CD4-positive, alpha-beta T cell treated with Interleukin-2 at 100 ng/mL for 4 hours (primary cell): ENCODE data around the gene RASGRF2.

Experiments
- DNase-seq: peaks from one replicate; pipeline ENCODE4 v3.0.0-alpha.2; 2020; ENCODE audit warnings: low spot score

The RASGRF2 gene, protein sequence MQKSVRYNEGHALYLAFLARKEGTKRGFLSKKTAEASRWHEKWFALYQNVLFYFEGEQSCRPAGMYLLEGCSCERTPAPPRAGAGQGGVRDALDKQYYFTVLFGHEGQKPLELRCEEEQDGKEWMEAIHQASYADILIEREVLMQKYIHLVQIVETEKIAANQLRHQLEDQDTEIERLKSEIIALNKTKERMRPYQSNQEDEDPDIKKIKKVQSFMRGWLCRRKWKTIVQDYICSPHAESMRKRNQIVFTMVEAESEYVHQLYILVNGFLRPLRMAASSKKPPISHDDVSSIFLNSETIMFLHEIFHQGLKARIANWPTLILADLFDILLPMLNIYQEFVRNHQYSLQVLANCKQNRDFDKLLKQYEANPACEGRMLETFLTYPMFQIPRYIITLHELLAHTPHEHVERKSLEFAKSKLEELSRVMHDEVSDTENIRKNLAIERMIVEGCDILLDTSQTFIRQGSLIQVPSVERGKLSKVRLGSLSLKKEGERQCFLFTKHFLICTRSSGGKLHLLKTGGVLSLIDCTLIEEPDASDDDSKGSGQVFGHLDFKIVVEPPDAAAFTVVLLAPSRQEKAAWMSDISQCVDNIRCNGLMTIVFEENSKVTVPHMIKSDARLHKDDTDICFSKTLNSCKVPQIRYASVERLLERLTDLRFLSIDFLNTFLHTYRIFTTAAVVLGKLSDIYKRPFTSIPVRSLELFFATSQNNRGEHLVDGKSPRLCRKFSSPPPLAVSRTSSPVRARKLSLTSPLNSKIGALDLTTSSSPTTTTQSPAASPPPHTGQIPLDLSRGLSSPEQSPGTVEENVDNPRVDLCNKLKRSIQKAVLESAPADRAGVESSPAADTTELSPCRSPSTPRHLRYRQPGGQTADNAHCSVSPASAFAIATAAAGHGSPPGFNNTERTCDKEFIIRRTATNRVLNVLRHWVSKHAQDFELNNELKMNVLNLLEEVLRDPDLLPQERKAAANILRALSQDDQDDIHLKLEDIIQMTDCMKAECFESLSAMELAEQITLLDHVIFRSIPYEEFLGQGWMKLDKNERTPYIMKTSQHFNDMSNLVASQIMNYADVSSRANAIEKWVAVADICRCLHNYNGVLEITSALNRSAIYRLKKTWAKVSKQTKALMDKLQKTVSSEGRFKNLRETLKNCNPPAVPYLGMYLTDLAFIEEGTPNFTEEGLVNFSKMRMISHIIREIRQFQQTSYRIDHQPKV (N-terminal part only)

DNA sequence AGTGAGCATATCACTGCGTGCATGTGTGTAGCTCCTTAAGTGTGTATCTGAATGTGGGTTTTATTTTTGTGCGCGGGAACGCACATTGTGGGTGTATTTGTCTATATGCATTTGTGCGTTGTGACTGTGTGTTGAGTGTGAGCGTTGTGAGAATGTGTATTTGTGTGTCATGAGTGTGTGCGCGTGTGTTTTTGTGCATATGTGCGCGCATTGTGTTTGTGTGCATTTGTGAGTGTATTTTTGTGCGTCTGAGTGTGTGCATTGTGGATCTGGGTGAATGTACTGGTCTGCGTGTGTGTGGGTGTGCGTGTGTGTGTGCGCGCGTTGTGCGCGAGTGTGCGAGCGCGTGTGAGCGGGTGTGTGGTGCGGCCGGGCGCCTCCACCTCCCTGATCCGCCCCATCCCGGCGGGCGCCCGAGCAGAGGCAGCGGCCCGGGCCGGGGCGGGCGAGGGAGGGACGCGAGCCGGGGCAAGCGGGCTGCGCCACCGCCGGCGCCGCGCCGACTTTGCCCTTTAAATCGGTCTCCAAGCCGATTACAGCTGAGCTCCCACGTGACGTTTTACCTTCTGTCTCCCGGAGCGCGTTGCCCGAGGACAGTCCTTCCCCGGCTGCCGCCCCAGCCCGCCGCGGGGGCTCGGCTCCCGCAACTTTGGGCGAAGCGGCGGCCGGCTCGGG is at the start of gene RASGRF2:
RASGRF2 (plus strand) TSS at position 596 of the 675 bp plus-strand sequence. CDS start 376 bp downstream, outside the sequence.
- DNase-seq = peak; percentile 55

DNA sequence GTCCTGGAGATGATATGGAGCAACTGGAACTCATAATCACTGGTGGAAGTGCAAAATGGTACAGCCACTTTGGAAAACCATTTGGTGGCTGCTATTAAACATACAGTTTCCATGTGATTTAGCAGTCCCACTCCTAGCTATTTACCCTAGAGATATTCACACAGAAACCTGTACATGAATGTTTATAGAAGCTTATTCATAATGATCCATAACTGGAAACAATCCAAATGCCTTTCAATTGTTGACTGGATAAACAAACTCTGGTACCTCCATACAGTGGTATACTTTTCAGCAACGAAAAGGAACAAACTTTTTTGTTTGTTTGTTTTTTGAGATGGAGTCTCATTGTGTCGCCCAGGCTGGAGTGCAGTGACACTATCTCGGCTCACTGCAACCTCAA is 47.7 kb upstream of the RASGRF2 start:
- no peak for DNase-seq

DNA sequence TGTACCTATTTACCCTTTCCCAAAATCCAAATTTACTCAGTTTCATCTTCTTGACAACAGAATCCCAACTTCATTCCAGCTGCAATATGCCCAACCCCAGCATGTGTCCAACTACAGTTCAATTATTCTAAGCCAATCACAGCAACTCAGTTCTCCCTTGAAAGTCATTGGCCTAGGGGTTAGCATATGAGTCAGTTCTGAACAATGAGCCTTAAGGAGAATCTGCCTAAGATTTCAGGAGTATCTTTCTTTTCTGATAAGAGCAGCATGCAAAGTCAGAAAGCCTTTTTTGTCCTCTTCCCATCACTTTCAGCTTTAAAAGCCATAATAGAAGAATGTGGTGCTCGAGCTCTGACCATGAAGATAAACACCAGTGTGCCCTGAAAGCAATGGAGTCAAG is 44.4 kb upstream of the RASGRF2 start:
- DNase-seq = no peak

DNA sequence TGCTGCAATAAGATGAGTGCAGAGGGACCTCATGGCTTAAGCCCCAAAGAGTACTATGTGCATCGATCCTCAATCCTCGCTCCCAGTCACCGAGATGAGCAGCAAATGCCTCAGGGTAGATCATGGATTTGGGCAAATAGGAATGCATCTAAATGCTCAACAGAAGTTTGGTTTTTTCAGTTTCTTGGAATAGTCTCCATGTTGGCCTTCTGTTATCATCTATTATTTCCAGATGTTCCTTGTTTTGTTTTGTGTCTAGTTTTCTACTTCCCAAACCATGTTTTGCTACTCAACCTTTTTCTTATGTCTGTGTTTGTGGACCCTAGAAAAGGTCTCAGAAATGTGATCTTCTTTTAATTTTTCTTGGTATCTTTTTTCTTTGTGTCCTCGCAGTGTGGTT is 43.5 kb upstream of the RASGRF2 start:
- no peak for DNase-seq

DNA sequence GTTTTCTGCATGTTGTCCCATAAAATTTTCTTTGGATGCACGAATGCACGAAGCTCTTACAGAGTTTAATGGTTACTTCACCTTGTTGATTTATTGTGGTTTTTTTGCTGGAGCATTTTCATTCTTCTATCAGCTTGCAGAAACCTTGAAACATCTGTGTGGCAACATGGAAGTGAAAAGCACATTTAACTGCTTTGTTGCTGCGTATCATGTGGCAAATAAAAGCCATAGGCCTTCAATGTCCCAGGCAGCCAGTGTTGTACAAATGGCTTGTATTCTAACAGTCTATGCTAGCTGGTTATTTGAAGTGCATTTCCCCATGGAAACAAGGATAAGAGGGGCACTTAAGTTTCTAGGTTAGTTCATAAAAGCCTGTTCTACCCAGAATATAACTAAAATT is 42.5 kb upstream of the RASGRF2 start:
- no peak for DNase-seq

DNA sequence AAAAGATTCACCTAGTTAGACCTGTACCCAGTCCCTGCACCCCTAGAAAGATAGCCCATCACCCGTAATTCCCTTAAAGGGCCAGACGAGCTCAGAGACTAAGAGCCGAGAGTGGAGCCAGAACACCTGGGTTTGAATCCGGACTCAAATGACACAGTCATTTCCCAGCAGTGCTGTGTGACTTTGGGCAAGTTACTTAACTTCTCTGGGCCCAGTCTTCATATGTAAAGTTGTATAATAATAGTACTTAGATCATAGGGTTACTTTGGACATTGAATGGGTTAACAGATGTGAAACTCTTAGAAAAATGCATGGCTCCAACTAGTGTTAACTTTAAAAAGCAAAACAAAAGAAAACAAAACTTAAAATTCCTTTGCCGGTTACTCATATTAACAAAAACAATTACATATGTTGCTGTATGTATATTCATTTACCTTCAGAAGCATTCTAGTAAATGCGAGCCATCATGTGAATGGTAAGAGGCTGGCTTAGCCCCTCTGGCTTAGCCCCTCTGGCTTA is 40.4 kb upstream of the RASGRF2 start:
- no peak for DNase-seq

DNA sequence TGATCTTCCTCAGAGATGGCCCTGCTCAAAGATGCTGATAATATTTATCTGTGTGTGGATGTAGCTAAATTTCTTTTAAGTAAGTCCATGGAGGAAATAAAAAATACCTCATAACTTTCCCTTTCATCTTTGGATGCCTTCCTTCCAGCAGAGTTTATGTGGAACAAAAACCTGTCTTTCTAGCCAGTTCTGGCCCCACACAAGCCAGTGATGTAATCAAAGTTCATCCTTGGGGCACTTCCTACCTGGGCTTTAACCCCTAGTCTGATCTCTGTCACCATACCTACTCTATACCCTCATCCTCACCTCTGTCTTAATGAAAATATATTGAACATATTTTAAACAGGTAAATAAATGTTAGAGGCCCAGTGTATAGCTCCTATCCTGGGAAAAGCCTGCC is 39.8 kb upstream of the RASGRF2 start:
- no peak for DNase-seq

DNA sequence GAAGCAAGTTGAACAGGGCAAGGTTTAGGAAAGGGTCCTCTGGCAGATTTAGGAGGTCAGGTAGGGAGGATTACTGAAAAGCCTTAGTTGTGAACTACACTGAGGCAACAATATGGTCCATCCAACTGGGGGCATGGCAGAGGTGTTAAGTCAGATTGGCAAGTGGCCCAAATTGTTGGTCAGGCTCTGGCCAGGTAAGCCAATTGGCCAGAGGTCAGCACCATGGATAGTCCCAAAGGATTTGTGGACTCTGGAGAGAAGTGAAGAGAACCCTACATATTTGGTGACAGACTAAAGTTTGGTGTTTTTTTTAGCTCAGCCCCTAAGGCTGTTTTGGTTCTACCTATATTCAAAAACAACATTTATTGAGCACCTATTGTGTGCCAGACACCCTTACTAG is 39.1 kb upstream of the RASGRF2 start:
- DNase-seq = no peak

DNA sequence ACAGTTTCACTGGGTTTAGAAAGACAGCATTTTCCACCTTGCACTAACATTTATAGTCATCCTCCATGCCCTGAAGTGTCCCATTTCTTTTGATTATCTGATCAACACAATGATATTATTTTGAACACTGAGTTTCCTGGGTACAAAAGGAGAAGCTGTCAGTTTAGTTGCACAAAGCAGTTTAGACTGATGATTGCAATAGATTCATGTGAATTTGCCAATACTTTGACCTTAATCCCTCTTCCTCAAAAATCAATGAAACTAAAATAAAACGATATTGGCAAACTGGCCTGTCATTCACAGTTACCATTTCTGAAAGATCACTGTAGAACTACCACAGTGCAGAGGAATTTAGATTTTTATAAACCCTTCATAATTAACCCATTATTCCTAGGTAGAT is 34.2 kb upstream of the RASGRF2 start:
- DNase-seq = no peak

DNA sequence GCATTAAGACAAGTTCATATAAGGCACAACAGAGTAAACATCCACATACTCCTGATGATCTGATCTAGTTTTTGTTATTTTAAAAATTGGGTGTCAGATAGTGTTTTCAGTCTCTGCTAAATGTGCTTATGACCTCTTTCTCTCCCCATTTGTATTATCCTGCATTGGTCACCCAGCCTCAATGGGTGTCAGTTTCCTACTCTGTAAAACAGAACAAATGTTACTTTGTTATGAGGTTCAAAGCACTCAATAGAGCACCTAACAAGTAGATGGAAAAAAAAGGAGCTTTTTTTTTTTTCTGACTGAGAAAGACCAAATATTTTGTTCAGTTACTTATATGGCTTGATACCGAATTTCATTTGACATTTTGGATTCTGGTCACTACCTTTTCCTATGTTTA is 33.6 kb upstream of the RASGRF2 start:
- no peak for DNase-seq

DNA sequence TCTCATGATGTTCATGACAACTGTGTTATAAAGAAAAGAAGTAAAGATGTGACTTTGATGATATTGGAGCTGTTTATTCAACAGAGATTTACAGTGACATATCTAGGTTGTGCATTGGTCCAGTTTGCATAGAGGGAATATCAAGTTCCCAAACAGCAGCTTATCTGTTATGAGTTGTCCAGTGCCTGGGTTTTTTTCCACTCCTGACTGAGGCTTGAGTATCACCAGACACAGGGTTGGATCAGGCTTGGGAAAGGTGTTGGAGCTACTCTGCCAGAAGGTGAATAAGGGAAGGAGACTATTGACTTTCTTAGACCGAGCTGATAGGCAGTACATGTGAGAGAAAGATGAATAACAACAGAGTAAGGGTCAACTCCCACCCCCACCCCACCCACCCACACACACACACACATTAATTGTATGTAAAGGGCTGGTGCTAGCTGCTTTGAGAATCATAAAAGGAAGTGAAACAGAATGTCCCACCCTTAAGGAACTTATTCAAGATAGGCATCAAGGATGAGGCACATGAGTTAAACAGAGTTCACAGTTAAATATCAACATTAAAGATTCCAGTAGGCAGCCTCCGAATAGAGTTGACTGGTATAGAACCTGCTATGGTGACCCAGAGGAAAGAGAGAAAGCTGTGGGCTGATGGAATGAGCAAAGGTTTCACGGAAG is 33.0 kb upstream of the RASGRF2 start:
- DNase-seq = no peak

DNA sequence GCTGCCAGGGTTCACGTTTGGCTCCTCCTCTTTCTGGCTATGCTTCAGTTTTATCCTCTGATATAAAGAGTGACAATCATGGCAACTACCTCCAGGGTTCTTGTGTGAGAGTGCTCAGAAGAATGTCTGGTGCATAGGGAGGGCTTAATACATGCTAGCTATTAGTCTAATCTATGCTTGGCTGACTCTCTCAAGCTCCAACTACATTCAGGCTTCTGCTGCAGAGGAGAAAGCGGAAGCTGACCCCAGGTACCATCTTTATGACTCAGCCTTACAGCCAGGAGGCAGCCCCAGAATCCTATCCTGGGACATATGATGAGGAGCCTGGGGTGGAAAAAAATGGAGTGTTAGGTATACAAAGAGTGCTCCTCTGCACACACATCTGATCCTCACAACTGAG is 32.1 kb upstream of the RASGRF2 start:
- no peak for DNase-seq

DNA sequence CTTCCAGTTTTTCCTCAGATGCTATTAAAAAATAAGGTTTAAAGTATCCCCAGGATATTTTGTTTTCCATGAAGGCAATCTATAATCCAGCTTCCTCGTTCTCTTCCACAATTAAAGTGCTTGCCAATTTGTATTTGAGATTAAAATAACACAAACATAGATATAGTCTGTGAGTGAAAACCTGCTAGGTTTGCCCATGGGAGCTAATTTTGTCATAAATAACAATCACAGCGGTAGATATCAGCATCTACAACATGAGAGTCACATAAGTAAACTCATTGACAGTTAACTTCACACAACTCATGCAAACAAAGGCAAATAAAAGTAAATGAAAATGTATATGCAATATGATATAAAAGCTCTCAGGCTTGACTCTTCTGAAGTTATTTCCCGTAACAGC is 29.2 kb upstream of the RASGRF2 start:
- no peak for DNase-seq

DNA sequence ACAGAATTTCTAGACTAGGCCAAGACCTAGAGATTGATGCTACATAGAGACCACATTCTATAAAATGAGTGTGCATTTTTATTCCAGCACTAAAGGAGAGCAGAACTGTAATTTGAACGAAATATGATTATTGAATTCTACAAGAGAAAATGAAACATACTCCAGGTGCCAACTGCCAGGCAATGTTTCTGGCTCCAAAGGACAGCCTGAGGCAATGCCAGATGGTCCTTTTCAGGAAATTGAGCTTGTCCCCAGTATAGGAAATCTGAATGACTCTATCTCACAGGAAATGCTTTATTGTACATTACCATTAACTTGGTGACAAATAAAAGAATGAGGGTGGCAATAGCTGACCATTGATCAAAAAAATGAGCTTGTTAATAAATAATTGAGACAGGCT is 28.8 kb upstream of the RASGRF2 start:
- DNase-seq = no peak

DNA sequence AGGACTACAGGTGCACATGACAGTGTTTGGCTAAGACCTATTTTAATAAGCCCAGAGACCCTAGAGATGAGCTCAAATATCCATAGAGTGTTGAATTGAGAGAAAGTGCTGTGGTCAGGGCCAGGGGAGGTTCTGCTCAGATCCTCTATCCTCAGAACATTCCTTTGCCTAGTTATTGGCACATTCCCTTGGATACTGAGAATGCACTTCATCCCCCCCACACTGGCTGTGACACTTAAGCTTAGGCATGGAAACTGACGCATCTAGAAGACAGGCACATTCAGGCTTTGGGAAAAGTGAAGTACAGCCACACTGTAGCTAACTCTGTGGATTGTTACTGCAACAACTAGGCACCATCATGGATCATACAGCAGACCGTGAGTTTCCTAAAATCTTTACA is 27.1 kb upstream of the RASGRF2 start:
- no peak for DNase-seq

DNA sequence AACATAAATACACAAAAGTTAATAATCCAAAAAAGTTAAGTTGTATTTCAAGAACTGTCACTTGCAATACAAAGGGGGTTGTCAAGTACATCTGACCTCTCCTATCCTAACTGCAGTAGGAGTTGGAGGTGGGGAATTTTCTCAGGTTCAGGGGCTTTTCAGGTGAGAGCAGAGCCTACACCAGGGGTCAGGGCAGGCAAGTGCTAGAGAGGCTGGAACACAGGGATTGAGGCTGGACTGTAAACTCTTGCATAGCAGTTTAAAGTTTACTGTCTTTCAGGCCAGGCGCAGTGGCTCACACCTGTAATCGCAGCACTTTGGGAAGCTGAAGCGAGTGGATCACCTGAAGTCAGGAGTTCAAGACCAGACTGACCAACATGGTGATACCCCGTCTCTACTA is 25.4 kb upstream of the RASGRF2 start:
- no peak for DNase-seq

DNA sequence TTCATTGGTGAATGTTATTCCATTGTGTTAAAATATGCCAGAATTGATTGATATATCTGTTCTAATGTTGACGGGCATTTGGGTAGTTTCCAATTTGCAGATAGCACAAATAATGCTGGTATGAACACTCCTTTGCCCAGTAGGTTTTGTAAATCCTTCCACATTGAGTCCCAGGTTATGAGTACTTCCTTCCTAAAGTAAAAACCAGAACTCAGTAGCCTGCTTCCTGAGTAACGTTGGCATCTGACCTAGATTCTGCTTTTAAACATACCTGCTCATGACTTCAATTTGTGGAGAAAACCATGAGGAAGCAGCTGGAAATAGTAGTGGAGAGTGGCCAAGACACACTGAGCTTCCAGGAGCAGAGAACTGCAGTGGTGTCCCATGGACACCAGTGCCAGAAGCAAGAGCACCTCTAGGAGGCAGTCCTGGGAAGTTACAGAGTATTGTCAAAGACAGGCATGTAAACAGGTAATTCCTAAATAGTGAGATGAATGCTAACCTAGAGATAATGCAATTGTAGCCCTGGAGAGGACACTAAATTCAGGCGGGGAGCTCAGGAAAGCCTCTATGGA is 24.3 kb upstream of the RASGRF2 start:
- no peak for DNase-seq

DNA sequence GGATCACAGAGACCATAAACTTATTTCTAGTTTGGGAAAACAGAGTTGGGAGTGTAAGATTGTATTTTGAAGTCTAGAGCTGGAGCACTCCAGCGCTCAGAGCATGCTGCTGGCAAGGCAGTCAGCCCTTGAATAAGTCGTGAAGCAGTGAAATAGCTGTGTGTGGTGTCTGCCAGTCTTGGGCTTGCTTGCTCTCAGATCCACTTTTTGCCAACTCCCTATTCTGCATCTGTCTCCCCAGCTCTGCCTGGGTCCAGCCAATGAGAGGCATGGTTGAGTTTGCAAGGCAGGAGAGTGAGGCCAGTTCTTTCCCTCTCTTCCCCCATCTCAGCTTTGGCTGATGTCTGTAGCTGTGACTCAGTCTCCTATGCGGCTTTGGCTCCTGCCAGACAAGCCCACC is 23.3 kb upstream of the RASGRF2 start:
- DNase-seq = no peak

DNA sequence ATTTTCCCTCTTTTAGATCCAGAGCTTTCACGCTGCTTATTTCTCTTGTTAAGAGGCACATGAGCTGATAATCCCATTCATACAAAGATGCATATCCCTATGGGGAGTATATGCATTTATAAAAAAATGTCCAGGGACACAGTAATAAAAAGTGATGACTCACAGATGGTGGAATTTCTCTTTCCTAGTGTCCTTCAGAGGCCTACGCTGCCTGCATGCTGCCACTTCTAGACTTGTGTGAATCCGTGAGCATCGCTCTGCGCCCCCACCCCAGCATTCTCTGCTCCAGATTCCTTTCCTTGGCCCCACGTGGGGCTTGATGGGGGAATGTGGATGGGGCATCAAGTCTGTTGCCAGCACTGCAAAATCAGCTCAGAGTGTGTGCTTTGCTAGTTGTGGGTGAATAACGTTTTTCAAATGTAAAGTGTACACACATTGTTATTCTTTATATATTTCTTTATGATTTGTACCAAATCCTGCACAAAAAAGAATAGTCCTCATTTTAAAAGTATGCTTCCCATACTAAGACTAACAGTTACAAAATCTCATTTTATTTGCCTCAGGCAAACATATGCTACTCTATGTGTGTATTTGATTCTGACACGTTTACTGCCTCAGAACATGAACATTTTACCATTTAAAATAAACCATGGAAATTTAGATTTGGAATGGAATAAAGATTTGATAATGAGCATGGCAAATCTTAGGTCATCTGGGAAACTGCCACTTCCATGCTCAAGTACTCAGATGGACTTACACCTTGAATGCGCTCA is 22.4 kb upstream of the RASGRF2 start:
- no peak for DNase-seq

DNA sequence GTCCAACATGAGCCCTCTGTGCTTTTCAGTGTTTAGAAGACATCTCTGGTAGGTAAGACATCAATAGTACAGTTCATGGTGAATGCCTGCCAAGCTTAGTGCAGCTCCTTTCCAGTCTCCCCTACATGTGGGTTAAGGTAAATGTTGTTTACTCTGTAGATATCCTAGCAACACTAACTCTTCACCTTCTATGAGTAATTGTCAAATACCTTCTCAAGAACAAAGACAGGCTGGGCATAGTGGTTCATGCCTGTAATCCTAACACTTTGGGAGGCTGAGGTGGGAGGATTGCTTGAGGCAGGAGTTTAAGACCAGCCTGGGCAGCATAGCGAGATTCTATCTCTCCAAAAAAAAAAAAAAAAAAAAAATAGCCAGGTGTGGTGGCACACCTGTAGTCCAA is 18.7 kb upstream of the RASGRF2 start:
- no peak for DNase-seq
